ENCODE data around the gene NAALADL2. TPM values are rescaled to one million over a fixed set of nuclear protein-coding genes. Genes with fewer than 3 reads are reported as not detected.

Gene NAALADL2
- total RNA-seq, 1 donor from 2014 or later = 1.6 TPM

DNA sequence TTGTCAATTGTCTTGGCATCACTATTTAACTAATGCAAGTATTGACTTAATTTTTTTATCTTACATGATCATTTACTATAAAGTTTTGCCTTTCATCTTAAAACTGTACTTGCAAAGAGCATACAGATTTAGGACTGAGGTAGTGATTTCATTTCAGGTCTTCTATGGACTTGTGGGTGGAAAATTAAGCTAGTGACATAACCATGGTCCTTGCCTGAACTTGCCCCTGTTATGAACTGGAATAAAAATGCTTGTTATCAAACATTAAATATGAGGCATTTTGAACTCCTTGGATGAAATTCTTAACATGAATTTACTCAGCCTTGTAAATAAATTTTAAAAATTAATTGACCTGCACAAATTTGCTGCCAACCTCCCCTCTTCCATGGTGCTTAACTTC, 712.0 kb downstream of the NAALADL2 start:
- TF ChIP-seq, protein P1, sequence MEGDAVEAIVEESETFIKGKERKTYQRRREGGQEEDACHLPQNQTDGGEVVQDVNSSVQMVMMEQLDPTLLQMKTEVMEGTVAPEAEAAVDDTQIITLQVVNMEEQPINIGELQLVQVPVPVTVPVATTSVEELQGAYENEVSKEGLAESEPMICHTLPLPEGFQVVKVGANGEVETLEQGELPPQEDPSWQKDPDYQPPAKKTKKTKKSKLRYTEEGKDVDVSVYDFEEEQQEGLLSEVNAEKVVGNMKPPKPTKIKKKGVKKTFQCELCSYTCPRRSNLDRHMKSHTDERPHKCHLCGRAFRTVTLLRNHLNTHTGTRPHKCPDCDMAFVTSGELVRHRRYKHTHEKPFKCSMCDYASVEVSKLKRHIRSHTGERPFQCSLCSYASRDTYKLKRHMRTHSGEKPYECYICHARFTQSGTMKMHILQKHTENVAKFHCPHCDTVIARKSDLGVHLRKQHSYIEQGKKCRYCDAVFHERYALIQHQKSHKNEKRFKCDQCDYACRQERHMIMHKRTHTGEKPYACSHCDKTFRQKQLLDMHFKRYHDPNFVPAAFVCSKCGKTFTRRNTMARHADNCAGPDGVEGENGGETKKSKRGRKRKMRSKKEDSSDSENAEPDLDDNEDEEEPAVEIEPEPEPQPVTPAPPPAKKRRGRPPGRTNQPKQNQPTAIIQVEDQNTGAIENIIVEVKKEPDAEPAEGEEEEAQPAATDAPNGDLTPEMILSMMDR (IDR thresholded peaks at IDR 0.05; ENCODE audit: partially characterized antibody, unreplicated experiment) = no peak

DNA sequence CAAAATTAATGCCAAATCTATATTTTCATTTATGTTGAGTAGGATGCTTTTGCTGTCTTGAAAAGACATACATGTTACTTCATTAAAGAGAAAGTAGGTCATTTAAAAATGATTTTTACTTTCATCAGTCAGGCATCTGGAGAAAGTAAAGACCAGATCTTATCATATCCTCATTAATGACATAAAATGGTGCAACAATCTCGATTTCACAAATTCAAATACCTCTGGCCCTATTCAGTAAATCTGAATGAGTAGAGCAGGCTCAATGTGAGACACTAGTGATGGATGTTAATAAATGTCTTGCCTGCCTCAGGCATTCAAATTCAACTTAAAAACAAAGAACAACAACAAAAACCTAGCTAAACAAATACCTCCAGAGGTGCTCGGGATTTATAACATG, 714.1 kb downstream of the NAALADL2 start:
- no peaks in the 10 kb centered on the region for H3K27me3 Mint-ChIP-seq (ENCODE audit: unreplicated experiment)
- no peak overlapping the region for H3K27ac Mint-ChIP-seq (ENCODE audit: unreplicated experiment)
- H3K4me3 Mint-ChIP-seq (ENCODE audit: unreplicated experiment) = no peak overlapping the region
- no peaks in the 10 kb centered on the region for H3K36me3 Mint-ChIP-seq (ENCODE audit: unreplicated experiment)
- no peak for DNase-seq
- H3K9me3 Mint-ChIP-seq (ENCODE audit: unreplicated experiment) = no peaks in the 10 kb centered on the region
- H3K4me1 Mint-ChIP-seq (ENCODE audit: low read depth, unreplicated experiment) = no peaks in the 10 kb centered on the region
- TF ChIP-seq, protein P1 (IDR thresholded peaks at IDR 0.05; ENCODE audit: partially characterized antibody, unreplicated experiment) = no peak

More for the DNA sequence above, 712.0 kb downstream of the NAALADL2 start:
- no peak for DNase-seq
- no peaks in the 10 kb centered on the region for H3K4me1 Mint-ChIP-seq (ENCODE audit: low read depth, unreplicated experiment)
- H3K27me3 Mint-ChIP-seq (ENCODE audit: unreplicated experiment) = no peaks in the 10 kb centered on the region
- no peaks in the 10 kb centered on the region for H3K36me3 Mint-ChIP-seq (ENCODE audit: unreplicated experiment)
- H3K4me3 Mint-ChIP-seq (ENCODE audit: unreplicated experiment) = no peak overlapping the region
- no peaks in the 10 kb centered on the region for H3K9me3 Mint-ChIP-seq (ENCODE audit: unreplicated experiment)
- no peak overlapping the region for H3K27ac Mint-ChIP-seq (ENCODE audit: unreplicated experiment)

DNA sequence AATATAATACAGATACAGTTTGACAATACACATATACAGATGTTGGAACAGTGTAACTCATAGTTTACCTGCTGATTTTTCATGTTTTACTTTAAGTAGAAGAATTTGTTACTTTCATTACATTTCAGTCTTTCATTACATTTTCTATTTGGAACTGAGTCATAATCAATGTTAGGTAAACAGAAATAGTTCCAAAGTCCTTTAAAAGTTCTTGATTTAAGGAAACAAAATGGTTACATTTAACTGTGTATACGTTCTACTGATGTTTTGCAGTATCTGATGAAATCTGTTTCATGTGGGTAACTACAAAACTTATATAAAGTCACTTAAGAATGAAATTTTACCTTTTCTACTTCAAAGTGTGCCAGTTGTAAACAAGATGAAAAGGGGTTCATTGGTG, 721.2 kb downstream of the NAALADL2 start:
- no peak for DNase-seq
- TF ChIP-seq, protein P1 (IDR thresholded peaks at IDR 0.05; ENCODE audit: partially characterized antibody, unreplicated experiment) = no peak
- Mint-ChIP-seq H3K27ac (ENCODE audit: unreplicated experiment) (no peak overlapping the region), H3K9me3 (ENCODE audit: unreplicated experiment) (no peaks in the 10 kb centered on the region), H3K36me3 (ENCODE audit: unreplicated experiment) (no peaks in the 10 kb centered on the region), H3K27me3 (ENCODE audit: unreplicated experiment) (no peaks in the 10 kb centered on the region), H3K4me1 (ENCODE audit: low read depth, unreplicated experiment) (no peaks in the 10 kb centered on the region), H3K4me3 (ENCODE audit: unreplicated experiment) (no peak overlapping the region)

DNA sequence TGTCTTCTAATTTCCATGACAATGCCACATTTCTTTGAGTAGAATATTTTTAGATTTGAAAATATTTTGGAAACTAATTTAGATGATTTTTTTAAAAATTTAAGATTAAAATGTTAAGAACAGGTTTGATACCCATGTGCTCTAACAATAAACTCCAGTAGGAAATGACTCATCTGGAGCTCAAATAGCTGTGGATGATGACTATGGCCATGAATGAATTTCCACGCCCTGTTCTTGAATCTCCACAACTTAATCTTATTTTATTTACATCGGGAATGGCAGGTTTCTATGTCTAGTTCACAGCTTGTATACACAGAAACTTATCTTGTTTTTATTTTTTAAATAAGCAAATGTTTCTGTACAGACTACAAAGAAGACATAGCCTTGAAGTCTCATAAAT, 726.8 kb downstream of the NAALADL2 start:
- Mint-ChIP-seq H3K9me3 (ENCODE audit: unreplicated experiment) (no peaks in the 10 kb centered on the region), H3K4me3 (ENCODE audit: unreplicated experiment) (no peak overlapping the region), H3K27ac (ENCODE audit: unreplicated experiment) (no peak overlapping the region), H3K4me1 (ENCODE audit: low read depth, unreplicated experiment) (no peaks in the 10 kb centered on the region), H3K36me3 (ENCODE audit: unreplicated experiment) (no peaks in the 10 kb centered on the region), H3K27me3 (ENCODE audit: unreplicated experiment) (no peaks in the 10 kb centered on the region)
- DNase-seq = no peak
- TF ChIP-seq, protein P1 (IDR thresholded peaks at IDR 0.05; ENCODE audit: partially characterized antibody, unreplicated experiment) = no peak

DNA sequence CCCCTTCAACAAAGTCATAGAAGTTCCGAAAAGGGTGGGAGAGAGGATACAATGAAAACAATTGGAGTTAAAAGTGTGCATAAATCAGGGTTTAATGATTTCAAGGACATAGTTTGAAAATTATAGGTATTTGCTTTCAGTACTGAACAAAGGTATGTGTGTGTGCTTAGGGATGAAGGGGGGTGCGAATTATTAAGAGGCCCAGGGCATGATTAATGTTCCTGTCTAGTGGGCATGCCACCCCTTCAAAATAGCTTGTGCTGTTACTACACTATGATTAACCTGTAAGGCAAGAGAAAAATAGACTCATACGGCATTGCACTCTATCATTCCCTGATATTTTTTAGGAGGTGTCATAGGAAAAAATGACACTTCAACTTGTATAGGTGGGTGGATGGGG, 731.6 kb downstream of the NAALADL2 start:
- no peaks in the 10 kb centered on the region for H3K9me3 Mint-ChIP-seq (ENCODE audit: unreplicated experiment)
- no peaks in the 10 kb centered on the region for H3K4me1 Mint-ChIP-seq (ENCODE audit: low read depth, unreplicated experiment)
- H3K36me3 Mint-ChIP-seq (ENCODE audit: unreplicated experiment) = peaks cover 4% of the 10 kb centered on the region
- no peak overlapping the region for H3K4me3 Mint-ChIP-seq (ENCODE audit: unreplicated experiment)
- TF ChIP-seq, protein P1 (IDR thresholded peaks at IDR 0.05; ENCODE audit: partially characterized antibody, unreplicated experiment) = no peak
- H3K27me3 Mint-ChIP-seq (ENCODE audit: unreplicated experiment) = no peaks in the 10 kb centered on the region
- DNase-seq = no peak
- H3K27ac Mint-ChIP-seq (ENCODE audit: unreplicated experiment) = no peak overlapping the region

Data from glutamatergic neuron (in vitro differentiated cells).